ENCODE measurements around the gene RAMP1.
"Not testable (repeated sequence)": the region's sequence is repeated elsewhere in the genome, so short reads cannot be mapped to it uniquely, and the experiment has no call there.

RAMP1 gene

DNA sequence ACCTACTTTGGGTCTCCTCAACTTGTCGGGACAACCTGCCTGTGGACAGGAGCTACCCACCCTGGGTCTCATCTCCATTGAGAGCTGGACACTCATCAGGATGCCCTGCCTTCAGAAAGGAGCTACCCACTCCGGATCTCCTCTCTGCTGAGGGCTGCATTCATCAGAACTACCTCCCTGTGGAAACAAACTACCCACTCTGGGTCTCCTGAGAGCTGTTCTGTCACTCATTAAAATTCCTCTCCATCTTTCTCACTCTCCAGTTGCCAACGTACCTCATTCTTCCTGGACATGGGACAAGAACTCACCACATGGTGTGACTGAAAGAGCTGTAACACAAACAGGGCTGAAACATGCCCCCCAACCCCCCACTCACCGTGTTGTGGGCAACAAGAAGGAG lies 84.9 kb downstream of the RAMP1 start:
- ATAC-seq (ENCODE audit: low read depth) (no peak), DNase-seq (ENCODE audit: low spot score) (no peak)
- TF ChIP-seq, protein P1, sequence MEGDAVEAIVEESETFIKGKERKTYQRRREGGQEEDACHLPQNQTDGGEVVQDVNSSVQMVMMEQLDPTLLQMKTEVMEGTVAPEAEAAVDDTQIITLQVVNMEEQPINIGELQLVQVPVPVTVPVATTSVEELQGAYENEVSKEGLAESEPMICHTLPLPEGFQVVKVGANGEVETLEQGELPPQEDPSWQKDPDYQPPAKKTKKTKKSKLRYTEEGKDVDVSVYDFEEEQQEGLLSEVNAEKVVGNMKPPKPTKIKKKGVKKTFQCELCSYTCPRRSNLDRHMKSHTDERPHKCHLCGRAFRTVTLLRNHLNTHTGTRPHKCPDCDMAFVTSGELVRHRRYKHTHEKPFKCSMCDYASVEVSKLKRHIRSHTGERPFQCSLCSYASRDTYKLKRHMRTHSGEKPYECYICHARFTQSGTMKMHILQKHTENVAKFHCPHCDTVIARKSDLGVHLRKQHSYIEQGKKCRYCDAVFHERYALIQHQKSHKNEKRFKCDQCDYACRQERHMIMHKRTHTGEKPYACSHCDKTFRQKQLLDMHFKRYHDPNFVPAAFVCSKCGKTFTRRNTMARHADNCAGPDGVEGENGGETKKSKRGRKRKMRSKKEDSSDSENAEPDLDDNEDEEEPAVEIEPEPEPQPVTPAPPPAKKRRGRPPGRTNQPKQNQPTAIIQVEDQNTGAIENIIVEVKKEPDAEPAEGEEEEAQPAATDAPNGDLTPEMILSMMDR (IDR thresholded peaks at IDR 0.05; ENCODE audit: poor library complexity, severe bottlenecking) = no peak
- Histone ChIP-seq H3K9me3 (ENCODE audit: severe bottlenecking) (no peaks in the 10 kb centered on the region), H3K36me3 (ENCODE audit: low read depth) (no peaks in the 10 kb centered on the region), H3K27ac (ENCODE audit: poor library complexity, severe bottlenecking) (no peak overlapping the region), H3K4me3 (ENCODE audit: severe bottlenecking) (no peak overlapping the region), H3K27me3 (ENCODE audit: insufficient read depth, poor library complexity, severe bottlenecking) (no peaks in the 10 kb centered on the region), H3K4me1 (ENCODE audit: insufficient read depth, poor library complexity, severe bottlenecking) (no peaks in the 10 kb centered on the region)

DNA sequence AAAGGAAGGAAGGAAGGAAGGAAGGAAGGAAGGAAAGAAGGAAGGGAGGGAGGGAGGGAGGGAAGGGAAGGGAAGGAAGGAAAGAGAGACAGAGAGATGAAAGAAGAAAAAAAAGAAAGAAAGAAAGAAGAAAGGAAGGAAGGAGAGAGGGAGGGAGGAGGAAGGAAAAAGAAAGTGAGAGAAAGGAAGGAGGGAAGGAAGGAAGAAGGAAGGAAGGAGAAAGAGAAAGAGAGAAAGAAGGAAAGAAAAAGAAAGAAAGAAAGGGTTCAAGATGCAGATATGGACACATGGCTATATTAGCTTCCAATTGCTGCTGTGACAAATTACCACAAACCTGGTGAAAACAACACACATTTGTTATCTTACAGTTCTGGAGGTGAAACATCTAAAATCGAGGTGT lies 87.0 kb downstream of the RAMP1 start:
- TF ChIP-seq, protein P1 (IDR thresholded peaks at IDR 0.05; ENCODE audit: poor library complexity, severe bottlenecking) = no peak
- H3K9me3 ChIP-seq (ENCODE audit: severe bottlenecking) = no peaks in the 10 kb centered on the region
- H3K27ac ChIP-seq (ENCODE audit: poor library complexity, severe bottlenecking) = no peak overlapping the region
- H3K27me3 ChIP-seq (ENCODE audit: insufficient read depth, poor library complexity, severe bottlenecking) = no peaks in the 10 kb centered on the region
- DNase-seq (ENCODE audit: low spot score) = no peak
- no peaks in the 10 kb centered on the region for H3K36me3 ChIP-seq (ENCODE audit: low read depth)
- H3K4me3 ChIP-seq (ENCODE audit: severe bottlenecking) = no peak overlapping the region
- H3K4me1 ChIP-seq (ENCODE audit: insufficient read depth, poor library complexity, severe bottlenecking) = no peaks in the 10 kb centered on the region
- no peak for ATAC-seq (ENCODE audit: low read depth)

DNA sequence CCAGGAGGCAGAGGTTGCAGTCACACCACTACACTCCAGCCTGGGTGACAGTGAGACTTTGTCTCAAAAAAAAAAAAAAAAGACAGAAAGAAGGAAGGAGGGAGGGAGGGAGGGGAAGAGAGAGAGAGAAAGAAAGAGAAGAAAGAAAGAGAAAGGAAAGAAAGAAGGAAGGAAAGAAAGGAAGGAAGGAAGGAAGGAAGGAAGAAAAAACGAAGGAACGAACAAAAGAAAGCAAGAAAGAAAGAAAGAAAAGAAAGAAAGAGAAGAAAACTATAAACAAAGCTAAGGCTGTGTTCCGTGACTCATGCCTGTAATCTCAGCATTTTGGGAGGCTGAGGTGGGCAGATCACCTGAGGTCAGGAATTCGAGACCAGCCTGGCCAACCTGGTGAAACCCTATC lies 91.9 kb downstream of the RAMP1 start:
- peaks cover 12% of the 10 kb centered on the region for H3K27me3 ChIP-seq (ENCODE audit: insufficient read depth, poor library complexity, severe bottlenecking)
- H3K27ac ChIP-seq (ENCODE audit: poor library complexity, severe bottlenecking); ATAC-seq (ENCODE audit: low read depth); H3K36me3 ChIP-seq (ENCODE audit: low read depth); H3K4me3 ChIP-seq (ENCODE audit: severe bottlenecking); DNase-seq (ENCODE audit: low spot score); H3K9me3 ChIP-seq (ENCODE audit: severe bottlenecking); H3K4me1 ChIP-seq (ENCODE audit: insufficient read depth, poor library complexity, severe bottlenecking): not testable (repeated sequence)

DNA sequence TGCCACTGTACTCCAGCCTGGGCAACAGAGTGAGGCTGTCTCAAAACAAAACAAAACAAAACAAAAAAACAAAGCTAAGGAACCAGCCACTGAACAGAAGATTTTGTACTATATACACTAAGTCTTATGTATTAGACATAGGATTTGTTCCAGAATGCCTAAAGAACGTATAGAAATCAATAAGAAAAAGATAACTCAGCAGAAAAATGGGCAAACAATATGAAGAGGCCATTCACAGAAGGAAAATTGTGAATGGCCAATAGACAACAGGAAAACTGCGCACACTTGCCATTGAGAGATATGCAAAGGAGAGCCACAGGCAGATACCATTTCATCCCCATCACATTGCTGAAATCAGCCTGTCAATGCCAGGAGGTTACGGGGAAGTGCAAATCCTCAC lies 92.5 kb downstream of the RAMP1 start:
- no peaks in the 10 kb centered on the region for H3K4me1 ChIP-seq (ENCODE audit: insufficient read depth, poor library complexity, severe bottlenecking)
- H3K9me3 ChIP-seq (ENCODE audit: severe bottlenecking) = no peaks in the 10 kb centered on the region
- no peak overlapping the region for H3K27ac ChIP-seq (ENCODE audit: poor library complexity, severe bottlenecking)
- no peak for DNase-seq (ENCODE audit: low spot score)
- H3K27me3 ChIP-seq (ENCODE audit: insufficient read depth, poor library complexity, severe bottlenecking) = peaks cover 12% of the 10 kb centered on the region
- TF ChIP-seq, protein P1 (IDR thresholded peaks at IDR 0.05; ENCODE audit: poor library complexity, severe bottlenecking) = no peak
- H3K4me3 ChIP-seq (ENCODE audit: severe bottlenecking) = no peak overlapping the region
- ATAC-seq (ENCODE audit: low read depth) = no peak
- H3K36me3 ChIP-seq (ENCODE audit: low read depth) = no peaks in the 10 kb centered on the region

DNA sequence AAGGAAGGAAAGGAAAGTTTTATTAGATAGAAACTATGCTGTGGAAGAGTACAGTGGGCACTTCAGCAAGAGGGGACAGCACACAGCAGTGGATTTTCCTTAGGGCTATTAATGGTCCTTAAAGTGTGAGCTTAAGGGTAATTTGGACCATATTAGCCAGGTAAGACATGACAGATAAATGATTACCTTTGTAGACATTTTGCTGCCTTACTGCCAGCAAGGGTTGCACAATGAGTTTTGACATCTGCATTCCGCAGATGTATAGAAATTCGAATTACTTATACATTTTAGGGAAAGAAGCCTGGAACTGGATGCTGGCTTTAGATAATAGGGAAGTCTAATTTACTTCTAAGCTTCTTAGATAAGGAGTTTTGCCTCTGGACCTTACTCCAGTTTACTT lies 93.4 kb downstream of the RAMP1 start:
- TF ChIP-seq, protein P1 (IDR thresholded peaks at IDR 0.05; ENCODE audit: poor library complexity, severe bottlenecking) = no peak
- Histone ChIP-seq H3K27ac (ENCODE audit: poor library complexity, severe bottlenecking) (no peak overlapping the region), H3K27me3 (ENCODE audit: insufficient read depth, poor library complexity, severe bottlenecking) (peaks cover 12% of the 10 kb centered on the region), H3K9me3 (ENCODE audit: severe bottlenecking) (no peaks in the 10 kb centered on the region), H3K36me3 (ENCODE audit: low read depth) (no peaks in the 10 kb centered on the region), H3K4me1 (ENCODE audit: insufficient read depth, poor library complexity, severe bottlenecking) (no peaks in the 10 kb centered on the region), H3K4me3 (ENCODE audit: severe bottlenecking) (no peak overlapping the region)
- DNase-seq (ENCODE audit: low spot score) (no peak), ATAC-seq (ENCODE audit: low read depth) (no peak)
